ENCODE data around the gene DOCK4. TPM values are rescaled to one million over a fixed set of nuclear protein-coding genes. Genes with fewer than 3 reads are reported as not detected.

Gene DOCK4
- total RNA-seq, 1 experiment from 2014 or later = 4.9 TPM

GRCh38 chr7:112113913-112114575, 92.2 kb downstream of the DOCK4 start:
- no peak for TF ChIP-seq CTCF (conservative IDR thresholded peaks at IDR 0.05)
- Mint-ChIP-seq H3K36me3 (ENCODE audit: insufficient read depth in 1 of 3, low read depth in 3 of 3) (peaks cover 0 to 2% (median 0%) of the 10 kb centered on the region in 3 experiments; a peak in 2 of 7 replicates), H3K9me3 (no peaks in the 10 kb centered on the region), H3K27me3 (ENCODE audit: low read depth) (no peaks in the 10 kb centered on the region), H3K27ac (no peak overlapping the region; a peak in 1 of 7 replicates), H3K4me3 (no peak overlapping the region), H3K4me1 (peaks cover 6 to 12% of the 10 kb centered on the region in 2 experiments)
- H3K4me1 ChIP-seq (ENCODE audit: insufficient read depth, low read length) = peaks cover 4% of the 10 kb centered on the region; the same call in 1 of the 2 replicates
- H3T11ph ChIP-seq (ENCODE audit: low read length) = no peak overlapping the region
- no peak overlapping the region for H2BK5ac ChIP-seq (ENCODE audit: insufficient read length, low read length)
- no peak overlapping the region for H2AK5ac ChIP-seq (ENCODE audit: insufficient read length, low read length)
- no peak overlapping the region for H3K23ac ChIP-seq (ENCODE audit: insufficient read length, low read depth, low read length)
- WGBS (ENCODE audit: extremely low coverage, insufficient read length, low lambda C conversion rate) = no CpG with 5 or more reads among the region's 1 CpG
- no peak overlapping the region for H2BK120ac ChIP-seq (ENCODE audit: low read depth, low read length, poor library complexity, severe bottlenecking)
- H3K9me3 ChIP-seq (ENCODE audit: control insufficient read depth, low read depth, low read length) = no peaks in the 10 kb centered on the region
- no peaks in the 10 kb centered on the region for H4K20me1 ChIP-seq (ENCODE audit: control insufficient read depth, insufficient read depth, insufficient read length)
- no peaks in the 10 kb centered on the region for H3K79me1 ChIP-seq (ENCODE audit: insufficient read depth, low read depth, low read length, poor library complexity, severe bottlenecking)
- no peaks in the 10 kb centered on the region for H3K23me2 ChIP-seq (ENCODE audit: insufficient read length, low read depth, low read length, poor library complexity, severe bottlenecking)
- no peak for DNase-seq
- H3K56ac ChIP-seq (ENCODE audit: insufficient read length, low read depth, low read length) = no peak overlapping the region
- H4K8ac ChIP-seq (replicated peaks; ENCODE audit: insufficient read length, low read depth, low read length) = no peak overlapping the region
- H4K91ac ChIP-seq (ENCODE audit: insufficient read length, low read depth, low read length) = no peak overlapping the region
- no peak overlapping the region for H2AFZ ChIP-seq (ENCODE audit: low read length)
- no peak overlapping the region for H3K27ac ChIP-seq (ENCODE audit: insufficient read length, low read depth, low read length)
- no peak overlapping the region for H2BK12ac ChIP-seq (ENCODE audit: insufficient read length, low read depth, low read length)
- H3K9ac ChIP-seq (ENCODE audit: extremely low read depth, insufficient read length, low read length) = no peak overlapping the region
- H3K79me2 ChIP-seq (ENCODE audit: insufficient read depth, low read length) = peaks cover 3% of the 10 kb centered on the region; the same call in 1 of the 2 replicates
- H3K27me3 ChIP-seq (ENCODE audit: insufficient read depth, low read length) = no peaks in the 10 kb centered on the region
- H2BK20ac ChIP-seq (ENCODE audit: low read depth, low read length, poor library complexity, severe bottlenecking) = no peak overlapping the region
- H3K14ac ChIP-seq (ENCODE audit: insufficient read depth, low read length) = no peak overlapping the region
- H3K18ac ChIP-seq (ENCODE audit: insufficient read length, low read depth, low read length) = no peak overlapping the region
- no peak overlapping the region for H3K4me2 ChIP-seq (ENCODE audit: insufficient read depth, insufficient read length, low read length)
- no peak overlapping the region for H3K4ac ChIP-seq (ENCODE audit: low read depth, low read length)
- H2BK15ac ChIP-seq (ENCODE audit: low read depth, low read length) = no peak overlapping the region
- H4K5ac ChIP-seq (ENCODE audit: insufficient read length, low read depth, low read length) = no peak overlapping the region
